Neural cell (in vitro differentiated cells): ENCODE results near the gene CHN1.

Source experiments
- EP300 ChIP-seq: fragments of 450-650 bp; conservative IDR thresholded peaks from 2 replicates; pipeline ENCODE4 v1.6.1; 2014; ENCODE audit warnings: antibody characterized with exemption, mild to moderate bottlenecking, moderate library complexity; ENCODE audit not compliant: poor library complexity, severe bottlenecking
- POLR2AphosphoS5 ChIP-seq: IDR thresholded peaks from 2 replicates; pipeline ENCODE4 v1.6.1; 2012
- REST ChIP-seq: IDR thresholded peaks from 2 replicates; pipeline ENCODE4 v1.6.1; 2012; ENCODE audit warnings: borderline replicate concordance
- SMC3 ChIP-seq: fragments of 450-650 bp; conservative IDR thresholded peaks from 2 replicates; pipeline ENCODE4 v1.6.1; 2014; ENCODE audit warnings: antibody characterized with exemption, mild to moderate bottlenecking, moderate library complexity; ENCODE audit not compliant: poor library complexity
- TAF1 ChIP-seq: IDR thresholded peaks from 2 replicates; pipeline ENCODE4 v1.6.1; 2012; ENCODE audit warnings: low read depth
- TF ChIP-seq, protein P1 (sequence below): fragments of 450-650 bp; IDR thresholded peaks from 2 replicates; pipeline ENCODE4 v1.5.1; 2014; ENCODE audit warnings: antibody characterized with exemption, mild to moderate bottlenecking, moderate library complexity; ENCODE audit not compliant: poor library complexity, severe bottlenecking

DNA sequence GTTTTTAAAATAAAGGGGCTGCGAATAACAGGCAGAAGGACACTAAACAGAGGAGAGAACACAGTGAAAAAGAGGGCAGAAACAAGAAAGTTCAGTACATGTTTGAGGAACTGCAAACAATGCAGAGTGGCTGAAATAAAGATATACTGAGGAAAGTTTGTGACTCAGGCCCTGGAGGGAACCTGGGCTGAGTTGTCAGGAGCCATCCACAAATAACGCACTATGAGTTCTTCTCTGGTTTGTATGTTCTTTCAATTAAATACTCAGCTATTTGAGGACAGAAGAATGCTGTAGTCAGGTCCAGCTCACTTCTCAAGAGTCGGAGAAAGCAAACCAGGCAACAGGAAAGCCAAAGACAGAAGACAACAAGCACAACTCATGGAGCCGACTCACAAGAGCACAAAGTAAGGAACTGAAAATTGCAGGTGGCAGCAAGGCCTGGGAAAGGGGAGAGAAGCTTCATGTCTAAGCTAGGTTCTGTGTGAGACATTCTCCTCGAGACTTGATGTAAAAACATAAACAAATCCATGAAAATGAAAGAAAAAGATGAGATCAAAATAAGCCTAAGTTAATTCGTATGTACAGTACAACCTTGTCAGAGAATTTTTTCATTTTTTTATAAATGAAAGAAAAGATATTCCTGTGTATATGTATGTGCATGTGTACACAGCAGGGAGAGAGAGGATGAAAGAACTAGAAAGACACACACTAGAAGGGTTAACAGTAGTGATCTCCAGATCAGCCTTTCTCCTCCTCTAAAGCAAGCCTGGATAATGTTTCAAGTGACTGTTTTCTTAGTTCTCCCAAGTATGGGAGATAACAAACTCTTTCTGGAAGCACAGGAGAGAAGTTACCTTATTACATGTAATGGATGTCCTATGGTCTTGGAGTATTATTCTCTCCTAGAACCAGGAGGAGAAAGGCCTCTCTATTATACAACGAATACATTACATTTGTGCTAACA lies 41.5 kb downstream of the CHN1 start:
- no peak for TF ChIP-seq POLR2AphosphoS5
- no peak for TF ChIP-seq TAF1
- no peak for TF ChIP-seq REST
- no peak for TF ChIP-seq EP300
- TF ChIP-seq, protein P1, sequence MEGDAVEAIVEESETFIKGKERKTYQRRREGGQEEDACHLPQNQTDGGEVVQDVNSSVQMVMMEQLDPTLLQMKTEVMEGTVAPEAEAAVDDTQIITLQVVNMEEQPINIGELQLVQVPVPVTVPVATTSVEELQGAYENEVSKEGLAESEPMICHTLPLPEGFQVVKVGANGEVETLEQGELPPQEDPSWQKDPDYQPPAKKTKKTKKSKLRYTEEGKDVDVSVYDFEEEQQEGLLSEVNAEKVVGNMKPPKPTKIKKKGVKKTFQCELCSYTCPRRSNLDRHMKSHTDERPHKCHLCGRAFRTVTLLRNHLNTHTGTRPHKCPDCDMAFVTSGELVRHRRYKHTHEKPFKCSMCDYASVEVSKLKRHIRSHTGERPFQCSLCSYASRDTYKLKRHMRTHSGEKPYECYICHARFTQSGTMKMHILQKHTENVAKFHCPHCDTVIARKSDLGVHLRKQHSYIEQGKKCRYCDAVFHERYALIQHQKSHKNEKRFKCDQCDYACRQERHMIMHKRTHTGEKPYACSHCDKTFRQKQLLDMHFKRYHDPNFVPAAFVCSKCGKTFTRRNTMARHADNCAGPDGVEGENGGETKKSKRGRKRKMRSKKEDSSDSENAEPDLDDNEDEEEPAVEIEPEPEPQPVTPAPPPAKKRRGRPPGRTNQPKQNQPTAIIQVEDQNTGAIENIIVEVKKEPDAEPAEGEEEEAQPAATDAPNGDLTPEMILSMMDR, result no peak
- TF ChIP-seq SMC3, result no peak
